Activated T-cell treated with anti-CD3 and anti-CD28 coated beads, Interleukin-2, amount 50 U/mL, for 72 hours (primary cell): ENCODE measurements around the gene SETD1A. TPM values are rescaled to one million over a fixed set of nuclear protein-coding genes. Genes with fewer than 3 reads are reported as not detected.

Experiments used
- ATAC-seq, 2 donors: fragments of 150-1000 bp; cut with Tn5 transposase; replicated peaks in 1 of 2; 2 replicates each; pipeline ENCODE4 v1.10.0; 2021; ENCODE audit warnings: moderate library complexity in 2 of 2, mild to moderate bottlenecking in 1 of 2
- DNase-seq, 2 donors: peaks; one replicate each; pipeline ENCODE4 v3.0.0; 2021 to 2022; ENCODE audit warnings: mixed read lengths in 1 of 2
- H3K27ac Mint-ChIP-seq: one replicate; pipeline ENCODE4 v1.8.0; 2022; ENCODE audit warnings: mild to moderate bottlenecking, moderate library complexity, mixed read lengths
- H3K27me3 Mint-ChIP-seq: one replicate; pipeline ENCODE4 v1.8.0; 2022; ENCODE audit warnings: low read depth, mixed read lengths
- H3K36me3 Mint-ChIP-seq, 2 donors: one replicate each; pipeline ENCODE4 v1.8.0; 2022; ENCODE audit warnings: mixed read lengths in 2 of 2, mild to moderate bottlenecking in 1 of 2; ENCODE audit not compliant: insufficient read depth in 2 of 2
- H3K4me1 Mint-ChIP-seq: one replicate; pipeline ENCODE4 v1.8.0; 2022; ENCODE audit warnings: low read depth, mixed read lengths
- H3K4me3 Mint-ChIP-seq, 2 donors: one replicate each; pipeline ENCODE4 v1.8.0; 2022; ENCODE audit warnings: mild to moderate bottlenecking in 2 of 2, mixed read lengths in 2 of 2, moderate library complexity in 2 of 2
- H3K9me3 Mint-ChIP-seq, 2 donors: one replicate each; pipeline ENCODE4 v1.8.0; 2022; ENCODE audit warnings: mixed read lengths in 2 of 2
- total RNA-seq, 2 donors: library from RNA; stranded (reverse); gene quantifications; one replicate each; pipeline ENCODE4 v1.2.3, GENCODE V29; 2022

SETD1A gene
- total RNA-seq, 2 donors from 2014 or later, result 19.1 to 25.5 TPM

GRCh38 chr16:30969246-30969842, 11.8 kb downstream of the SETD1A start:
- Mint-ChIP-seq H3K27ac (no peak overlapping the region), H3K27me3 (no peaks in the 10 kb centered on the region), H3K4me3 (no peak overlapping the region), H3K9me3 (no peaks in the 10 kb centered on the region), H3K36me3 (peaks cover 17 to 47% of the 10 kb centered on the region in 2 donors), H3K4me1 (no peaks in the 10 kb centered on the region)
- DNase-seq (no peak), ATAC-seq (no peak)

DNA sequence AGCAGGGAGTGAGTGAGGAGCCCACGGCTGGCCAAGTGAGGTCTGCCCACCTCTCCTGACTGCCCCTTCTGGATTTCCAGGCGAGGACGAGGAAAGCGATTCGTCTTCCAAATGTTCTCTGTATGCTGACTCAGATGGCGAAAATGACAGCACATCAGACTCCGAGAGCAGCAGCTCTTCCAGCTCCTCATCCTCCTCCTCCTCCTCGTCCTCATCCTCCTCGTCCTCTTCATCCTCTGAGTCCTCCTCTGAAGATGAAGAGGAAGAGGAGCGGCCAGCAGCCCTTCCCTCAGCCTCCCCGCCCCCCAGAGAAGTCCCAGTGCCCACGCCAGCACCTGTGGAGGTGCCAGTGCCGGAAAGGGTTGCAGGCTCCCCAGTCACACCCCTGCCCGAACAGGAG, 13.7 kb downstream of the SETD1A start:
- no peaks in the 10 kb centered on the region for H3K9me3 Mint-ChIP-seq
- no peaks in the 10 kb centered on the region for H3K4me1 Mint-ChIP-seq
- no peak for ATAC-seq

DNA sequence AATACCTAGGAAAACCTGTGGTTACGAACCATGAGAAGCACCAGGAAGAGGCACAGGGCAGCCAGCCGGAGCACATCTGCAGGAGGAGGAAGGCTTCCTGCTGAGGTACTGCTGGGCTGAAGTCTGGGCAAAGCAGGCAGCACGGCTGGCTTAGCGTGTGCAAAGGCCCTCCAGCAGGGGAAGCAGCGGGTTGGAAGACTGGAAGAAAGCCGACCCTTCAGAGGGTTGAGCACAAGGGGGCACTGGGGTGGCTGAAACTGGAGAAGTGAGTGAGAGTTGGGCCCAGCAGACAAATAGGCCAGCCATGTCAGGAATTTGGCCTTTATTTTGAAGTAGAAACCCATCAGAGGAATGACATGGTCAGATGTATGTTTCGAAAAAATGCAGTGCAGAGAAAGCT, 15.3 kb downstream of the SETD1A start:
- Mint-ChIP-seq H3K9me3 (no peaks in the 10 kb centered on the region), H3K4me3 (no peak overlapping the region), H3K36me3 (peaks cover 18 to 39% of the 10 kb centered on the region in 2 donors), H3K27me3 (no peaks in the 10 kb centered on the region), H3K27ac (peak overlapping the region; percentile 23), H3K4me1 (no peaks in the 10 kb centered on the region)
- ATAC-seq (no peak), DNase-seq (no peak)

More for the DNA sequence above, 13.7 kb downstream of the SETD1A start:
- H3K4me3 Mint-ChIP-seq, result no peak overlapping the region
- peaks cover 16 to 43% of the 10 kb centered on the region in 2 donors for H3K36me3 Mint-ChIP-seq
- H3K27ac Mint-ChIP-seq, result no peak overlapping the region
- no peaks in the 10 kb centered on the region for H3K27me3 Mint-ChIP-seq
- no peak for DNase-seq

GRCh38 chr16:30974348-30974747, 16.8 kb downstream of the SETD1A start:
- DNase-seq (no peak), ATAC-seq (no peak)
- Mint-ChIP-seq H3K4me3 (no peak overlapping the region), H3K36me3 (peaks cover 14 to 44% of the 10 kb centered on the region in 2 donors), H3K9me3 (no peaks in the 10 kb centered on the region), H3K4me1 (no peaks in the 10 kb centered on the region), H3K27me3 (no peaks in the 10 kb centered on the region), H3K27ac (no peak overlapping the region)

DNA sequence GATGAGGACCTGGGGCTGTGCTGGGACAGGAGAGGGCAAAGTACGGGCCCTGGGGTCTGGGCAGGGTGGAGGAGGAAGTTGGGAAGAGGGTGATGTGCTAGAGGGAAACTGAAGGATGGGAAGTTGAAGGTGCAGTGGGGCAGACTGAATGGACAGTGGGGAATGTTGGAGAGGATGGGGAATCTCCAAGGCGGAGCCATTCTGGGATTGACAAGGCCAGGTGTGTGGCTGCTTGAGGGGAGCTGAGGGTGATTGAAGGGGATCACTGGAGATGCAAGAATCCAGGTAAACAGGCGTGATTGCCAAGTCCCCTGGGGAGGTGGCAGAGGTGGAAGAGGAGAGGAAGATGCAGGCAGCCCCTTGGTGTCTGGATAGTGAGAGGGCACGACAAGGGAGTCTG, 18.9 kb downstream of the SETD1A start:
- H3K27ac Mint-ChIP-seq, result no peak overlapping the region
- no peaks in the 10 kb centered on the region for H3K9me3 Mint-ChIP-seq
- DNase-seq, result no peak
- no peaks in the 10 kb centered on the region for H3K4me1 Mint-ChIP-seq
- H3K4me3 Mint-ChIP-seq, result no peak overlapping the region
- peaks cover 12 to 40% of the 10 kb centered on the region in 2 donors for H3K36me3 Mint-ChIP-seq
- no peak for ATAC-seq
- H3K27me3 Mint-ChIP-seq, result no peaks in the 10 kb centered on the region

DNA sequence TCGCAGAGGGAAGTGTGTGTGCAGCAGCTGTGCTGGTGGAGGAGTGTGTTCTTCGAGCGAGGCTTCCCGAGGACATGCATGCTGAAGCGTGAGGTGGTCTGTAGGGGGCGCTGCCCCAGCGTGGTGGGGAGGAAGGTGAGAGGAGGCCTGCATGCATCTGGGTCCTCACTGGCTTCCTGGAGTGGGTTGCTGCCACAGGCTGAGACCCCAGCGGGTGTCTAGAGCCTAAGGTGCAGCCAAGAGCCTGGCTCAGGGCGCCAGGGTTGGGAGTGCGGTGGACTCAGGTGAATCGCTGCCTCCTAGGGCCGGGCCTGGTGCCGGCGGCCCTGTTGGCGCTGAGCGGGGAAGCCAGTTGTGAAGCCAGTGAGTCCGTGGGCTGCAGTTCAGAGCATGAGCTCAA, 19.9 kb downstream of the SETD1A start:
- no peaks in the 10 kb centered on the region for H3K9me3 Mint-ChIP-seq
- no peak overlapping the region for H3K27ac Mint-ChIP-seq
- peaks cover 10 to 34% of the 10 kb centered on the region in 2 donors for H3K36me3 Mint-ChIP-seq
- H3K27me3 Mint-ChIP-seq, result no peaks in the 10 kb centered on the region
- DNase-seq, result peak; percentile 26 to 38
- no peaks in the 10 kb centered on the region for H3K4me1 Mint-ChIP-seq
- H3K4me3 Mint-ChIP-seq, result no peak overlapping the region
- ATAC-seq, result peak; percentile 14 to 26

DNA sequence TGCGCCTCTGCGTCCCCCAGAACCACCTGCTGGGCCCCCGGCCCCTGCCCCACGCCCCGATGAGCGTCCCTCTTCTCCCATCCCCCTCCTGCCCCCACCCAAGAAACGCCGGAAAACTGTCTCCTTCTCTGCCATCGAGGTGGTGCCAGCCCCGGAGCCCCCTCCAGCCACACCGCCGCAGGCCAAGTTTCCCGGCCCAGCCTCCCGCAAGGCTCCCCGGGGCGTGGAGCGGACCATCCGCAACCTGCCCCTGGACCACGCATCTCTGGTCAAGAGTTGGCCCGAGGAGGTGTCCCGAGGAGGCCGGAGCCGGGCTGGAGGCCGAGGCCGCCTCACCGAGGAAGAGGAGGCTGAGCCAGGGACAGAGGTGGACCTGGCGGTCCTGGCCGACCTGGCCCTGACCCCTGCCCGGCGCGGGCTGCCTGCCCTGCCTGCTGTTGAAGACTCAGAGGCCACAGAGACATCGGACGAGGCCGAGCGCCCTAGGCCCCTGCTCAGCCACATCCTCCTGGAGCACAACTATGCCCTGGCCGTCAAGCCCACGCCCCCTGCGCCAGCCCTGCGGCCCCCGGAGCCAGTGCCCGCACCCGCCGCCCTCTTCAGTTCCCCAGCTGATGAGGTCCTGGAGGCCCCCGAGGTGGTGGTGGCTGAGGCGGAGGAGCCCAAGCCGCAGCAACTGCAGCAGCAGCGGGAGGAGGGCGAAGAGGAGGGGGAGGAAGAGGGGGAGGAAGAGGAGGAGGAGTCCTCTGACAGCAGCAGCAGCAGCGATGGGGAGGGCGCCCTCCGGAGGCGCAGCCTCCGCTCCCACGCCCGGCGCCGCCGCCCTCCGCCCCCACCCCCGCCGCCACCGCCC, 21.8 kb downstream of the SETD1A start:
- ATAC-seq (no peak), DNase-seq (no peak)
- Mint-ChIP-seq H3K9me3 (no peaks in the 10 kb centered on the region), H3K4me3 (no peak overlapping the region), H3K27me3 (no peaks in the 10 kb centered on the region), H3K27ac (no peak overlapping the region), H3K36me3 (peaks cover 3 to 19% of the 10 kb centered on the region in 2 donors), H3K4me1 (peaks cover 2% of the 10 kb centered on the region)

GRCh38 chr16:30980023-30980371, 22.4 kb downstream of the SETD1A start:
- H3K9me3 Mint-ChIP-seq, result no peaks in the 10 kb centered on the region
- H3K27ac Mint-ChIP-seq, result no peak overlapping the region
- H3K36me3 Mint-ChIP-seq, result peaks cover 2 to 19% of the 10 kb centered on the region in 2 donors
- ATAC-seq (no peak), DNase-seq (no peak)
- peaks cover 5% of the 10 kb centered on the region for H3K4me1 Mint-ChIP-seq
- H3K4me3 Mint-ChIP-seq, result no peak overlapping the region
- H3K27me3 Mint-ChIP-seq, result no peaks in the 10 kb centered on the region

- Mint-ChIP-seq H3K27me3 (no peaks in the 10 kb centered on the region), H3K36me3 (peaks cover 2 to 19% of the 10 kb centered on the region in 2 donors), H3K4me3 (no peak overlapping the region), H3K4me1 (peaks cover 5% of the 10 kb centered on the region), H3K27ac (no peak overlapping the region), H3K9me3 (no peaks in the 10 kb centered on the region)
- DNase-seq (no peak), ATAC-seq (no peak)
Measured at GRCh38 chr16:30980434-30980833, 22.9 kb downstream of the SETD1A start.

- peaks cover 5% of the 10 kb centered on the region for H3K4me1 Mint-ChIP-seq
- no peaks in the 10 kb centered on the region for H3K9me3 Mint-ChIP-seq
- no peaks in the 10 kb centered on the region for H3K27me3 Mint-ChIP-seq
- ATAC-seq (no peak), DNase-seq (no peak)
- H3K4me3 Mint-ChIP-seq, result no peak overlapping the region
- peaks cover 2 to 19% of the 10 kb centered on the region in 2 donors for H3K36me3 Mint-ChIP-seq
- no peak overlapping the region for H3K27ac Mint-ChIP-seq
Measured at GRCh38 chr16:30980959-30981358, 23.4 kb downstream of the SETD1A start.

DNA sequence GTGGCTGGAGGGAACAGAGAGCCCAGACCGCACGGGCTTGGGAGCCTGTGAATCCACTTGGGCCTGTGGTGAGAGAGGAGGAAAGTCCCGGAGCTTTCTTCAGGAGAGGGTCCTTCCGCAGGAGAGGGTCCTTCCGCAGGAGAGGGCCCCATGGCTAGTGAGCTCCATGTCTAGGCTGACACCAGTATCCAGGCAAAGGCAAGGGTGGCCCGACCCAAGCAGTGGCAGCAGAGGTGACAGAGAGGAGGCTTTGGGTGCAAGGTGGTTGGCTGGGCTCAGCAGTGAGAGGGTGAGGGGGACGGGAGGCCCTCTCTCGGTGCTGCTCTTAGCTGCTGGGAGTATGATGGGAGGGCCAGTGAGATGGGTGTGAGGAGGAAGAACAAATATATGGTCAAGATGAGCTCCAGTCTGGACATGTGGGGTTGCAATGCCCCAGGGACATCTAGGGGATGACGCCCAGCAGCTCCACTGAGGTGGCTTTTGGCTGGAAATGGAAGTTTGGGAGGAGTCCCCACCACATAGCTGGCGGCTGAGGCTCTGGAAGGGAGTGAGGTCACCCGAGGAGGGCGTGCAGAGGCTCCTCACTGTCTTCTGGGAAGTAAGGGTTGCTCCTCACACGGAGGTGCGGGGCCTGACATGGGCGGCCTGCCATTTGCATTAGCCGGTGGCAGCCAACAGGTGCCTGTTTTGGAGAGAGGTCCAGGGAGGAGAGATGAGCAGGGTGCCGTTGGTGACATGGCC, 25.2 kb downstream of the SETD1A start:
- Mint-ChIP-seq H3K4me3 (no peak overlapping the region), H3K27me3 (no peaks in the 10 kb centered on the region), H3K36me3 (peaks cover 0 to 12% of the 10 kb centered on the region in 2 donors), H3K4me1 (peaks cover 5% of the 10 kb centered on the region), H3K27ac (no peak overlapping the region), H3K9me3 (no peaks in the 10 kb centered on the region)
- DNase-seq, result no peak
- no peak for ATAC-seq

DNA sequence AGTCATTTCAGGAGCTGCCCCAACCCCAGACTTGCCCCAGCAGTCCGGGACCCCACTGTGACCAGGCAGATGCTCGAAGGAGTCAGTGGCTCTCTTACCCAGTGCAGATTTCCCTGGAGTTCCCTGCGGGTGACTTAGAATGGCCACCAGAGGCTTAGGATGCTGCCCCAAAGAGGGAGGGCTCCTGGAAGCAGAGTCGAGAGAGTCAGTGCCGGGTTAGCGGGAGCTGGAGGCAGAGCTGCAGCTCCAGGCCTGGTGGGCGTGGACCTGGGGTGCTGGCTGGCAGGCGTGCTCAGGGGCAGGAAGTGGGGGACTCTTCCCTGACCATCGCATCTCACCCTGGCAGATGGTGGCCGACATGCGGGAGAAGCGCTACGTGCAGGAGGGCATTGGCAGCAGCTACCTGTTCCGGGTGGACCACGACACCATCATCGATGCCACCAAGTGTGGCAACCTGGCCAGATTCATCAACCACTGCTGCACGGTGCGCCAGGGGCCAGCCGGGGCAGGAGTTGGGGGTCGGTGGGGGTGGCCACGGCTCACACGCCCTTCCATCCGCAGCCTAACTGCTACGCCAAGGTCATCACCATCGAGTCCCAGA, 25.8 kb downstream of the SETD1A start:
- no peaks in the 10 kb centered on the region for H3K9me3 Mint-ChIP-seq
- no peak overlapping the region for H3K4me3 Mint-ChIP-seq
- no peak overlapping the region for H3K27ac Mint-ChIP-seq
- H3K27me3 Mint-ChIP-seq, result no peaks in the 10 kb centered on the region
- DNase-seq, result no peak
- ATAC-seq, result no peak
- peaks cover 5% of the 10 kb centered on the region for H3K4me1 Mint-ChIP-seq
- peaks cover 0 to 12% of the 10 kb centered on the region in 2 donors for H3K36me3 Mint-ChIP-seq
